HepG2 (cell line): ENCODE data around the gene GCC1. TPM values are rescaled to one million over a fixed set of nuclear protein-coding genes. Genes with fewer than 3 reads are reported as not detected.

Experiments
- BHLHE40 ChIP-seq: IDR thresholded peaks from 2 replicates; pipeline ENCODE4 v1.6.1; 2011; ENCODE audit warnings: low read length, improper control_type of control experiment
- EED ChIP-seq: sonication (generic); formaldehyde crosslinking; IDR thresholded peaks from 2 replicates; pipeline ENCODE4 v1.5.0; 2020; ENCODE audit warnings: mild to moderate bottlenecking, missing genetic modification reagents
- GPBP1L1 ChIP-seq: sonication (generic); formaldehyde crosslinking; IDR thresholded peaks from 2 replicates; pipeline ENCODE4 v1.5.0; 2020; ENCODE audit warnings: mild to moderate bottlenecking, missing genetic modification reagents
- MAFG ChIP-seq: sonication (generic); formaldehyde crosslinking; IDR thresholded peaks from 2 replicates; pipeline ENCODE4 v1.5.1; 2020; ENCODE audit warnings: mild to moderate bottlenecking, missing genetic modification reagents
- MEIS2 ChIP-seq: sonication (generic); formaldehyde crosslinking; IDR thresholded peaks from 2 replicates; pipeline ENCODE4 v1.9.0; 2021; ENCODE audit warnings: mild to moderate bottlenecking, missing genetic modification reagents
- PAXIP1 ChIP-seq: sonication (generic); formaldehyde crosslinking; conservative IDR thresholded peaks from 2 replicates; pipeline ENCODE4 v1.4.0; 2020; ENCODE audit warnings: mild to moderate bottlenecking, missing genetic modification reagents, moderate library complexity
- PRPF4 ChIP-seq: fragments of 200-400 bp; formaldehyde crosslinking; IDR thresholded peaks from 2 replicates; pipeline ENCODE4 v1.6.1; 2016; ENCODE audit warnings: low read length, low read depth; ENCODE audit not compliant: poor library complexity, severe bottlenecking
- RBM22 ChIP-seq: fragments of 200-400 bp; formaldehyde crosslinking; optimal IDR thresholded peaks from 2 replicates; pipeline ENCODE3; 2017; ENCODE audit warnings: mild to moderate bottlenecking, low read length, moderate library complexity
- TCF7L2 ChIP-seq: IDR thresholded peaks from 2 replicates; pipeline ENCODE4 v1.6.1; 2011; ENCODE audit warnings: mild to moderate bottlenecking, low read depth, low read length, moderate library complexity
- ZBTB21 ChIP-seq: sonication (generic); formaldehyde crosslinking; IDR thresholded peaks from 2 replicates; pipeline ENCODE4 v1.4.0; 2020; ENCODE audit warnings: missing genetic modification reagents
- ZBTB37 ChIP-seq: sonication (generic); formaldehyde crosslinking; IDR thresholded peaks from 2 replicates; pipeline ENCODE4 v1.4.0; 2020; ENCODE audit warnings: mild to moderate bottlenecking, missing genetic modification reagents
- ZBTB38 ChIP-seq: sonication (generic); formaldehyde crosslinking; IDR thresholded peaks from 2 replicates; pipeline ENCODE4 v1.5.1; 2020; ENCODE audit warnings: mild to moderate bottlenecking, missing genetic modification reagents
- ZMAT5 ChIP-seq: sonication (generic); formaldehyde crosslinking; IDR thresholded peaks from 2 replicates; pipeline ENCODE4 v1.5.0; 2020; ENCODE audit warnings: mild to moderate bottlenecking, low read depth, missing genetic modification reagents, borderline replicate concordance
- ZNF260 ChIP-seq: sonication (generic); formaldehyde crosslinking; IDR thresholded peaks from 2 replicates; pipeline ENCODE4 v1.4.0; 2020; ENCODE audit warnings: missing genetic modification reagents, low read depth, mild to moderate bottlenecking, borderline replicate concordance
- ZNF556 ChIP-seq: sonication (generic); formaldehyde crosslinking; IDR thresholded peaks from 2 replicates; pipeline ENCODE4 v1.4.0; 2020; ENCODE audit warnings: mild to moderate bottlenecking, missing genetic modification reagents, borderline replicate concordance
- ZNF580 ChIP-seq: IDR thresholded peaks from 2 replicates; pipeline ENCODE4 v1.6.1; 2016; ENCODE audit warnings: low read depth, borderline replicate concordance
- ZNF589 ChIP-seq: sonication (generic); formaldehyde crosslinking; conservative IDR thresholded peaks from 2 replicates; pipeline ENCODE4 v1.8.0; 2022; ENCODE audit warnings: mild to moderate bottlenecking, moderate library complexity, missing genetic modification reagents
- ZNF713 ChIP-seq: sonication (generic); formaldehyde crosslinking; IDR thresholded peaks from 2 replicates; pipeline ENCODE4 v1.4.0; 2020; ENCODE audit warnings: mild to moderate bottlenecking, missing genetic modification reagents
- ZNF761 ChIP-seq: sonication (generic); formaldehyde crosslinking; conservative IDR thresholded peaks from 2 replicates; pipeline ENCODE4 v1.4.0; 2020; ENCODE audit warnings: mild to moderate bottlenecking, missing genetic modification reagents
- ZNF788 ChIP-seq: sonication (generic); formaldehyde crosslinking; IDR thresholded peaks from 2 replicates; pipeline ENCODE4 v1.5.0; 2020; ENCODE audit warnings: mild to moderate bottlenecking, missing genetic modification reagents, borderline replicate concordance
- ZNF816 ChIP-seq: sonication (generic); formaldehyde crosslinking; IDR thresholded peaks from 2 replicates; pipeline ENCODE4 v1.8.0; 2022; ENCODE audit warnings: missing genetic modification reagents, mild to moderate bottlenecking, borderline replicate concordance
- ZZZ3 ChIP-seq: sonication (generic); formaldehyde crosslinking; IDR thresholded peaks from 2 replicates; pipeline ENCODE4 v1.4.0; 2020; ENCODE audit warnings: missing genetic modification reagents, mild to moderate bottlenecking, borderline replicate concordance
- polyA plus RNA-seq, 8 experiments: library from polyadenylated mRNA; depleted of rRNA in 3 of 8; stranded (reverse) in 7 of 8; unstranded in 1 of 8; fragments of >200 nt; fragmentation: Illumina TruSeq in 4 of 8; extraction: Trizol in 4 of 8; gene quantifications; 2 replicates each; pipeline versions ENCODE4 v1.2.1 to v1.2.3, GENCODE V29; 2011 to 2016; ENCODE audit warnings: low read depth in 4 of 8, missing spikeins in 1 of 8, mixed read lengths in 1 of 8; ENCODE audit not compliant: insufficient read depth in 1 of 8
- total RNA-seq, 5 experiments: library from RNA; depleted of rRNA; stranded (reverse); fragments of >200 nt; fragmentation: Illumina TruSeq; extraction: Trizol; gene quantifications; 2 replicates each; pipeline ENCODE4 v1.2.3, GENCODE V29; 2016; ENCODE audit warnings: low read depth in 1 of 5

GCC1 gene
- total and polyA plus RNA-seq, 2 of the 13 experiments (the other 11 are each of a cell fraction or from before 2014, with no cell fraction given): 2.5 to 15.3 TPM

GRCh38 chr7:127585044-127585953 is at the start of gene GCC1 (continued):
- 0 out of 2 replicates have a peak, but pooled peaks have one; percentile 27 for TF ChIP-seq ZNF580 (CRISPR knock-in tag)
- TF ChIP-seq ZNF816: peak; percentile 72
- TF ChIP-seq MEIS2 (CRISPR knock-in tag): peak; percentile 19; the same call in 1 of the 2 replicates
- no peak for TF ChIP-seq ZNF260 (CRISPR knock-in tag)
- no peak for TF ChIP-seq EED (CRISPR knock-in tag)
- TF ChIP-seq ZZZ3 (CRISPR knock-in tag): 0 out of 2 replicates have a peak, but pooled peaks have one; percentile 54
- no peak for TF ChIP-seq ZBTB37 (CRISPR knock-in tag)
- no peak for TF ChIP-seq GPBP1L1
- TF ChIP-seq TCF7L2: no peak
- TF ChIP-seq PRPF4: peak; percentile 35
- TF ChIP-seq ZMAT5 (CRISPR knock-in tag): no peak
- no peak for TF ChIP-seq ZBTB21 (CRISPR knock-in tag)
- TF ChIP-seq ZNF556 (CRISPR knock-in tag): peak; percentile 76; the same call in 1 of the 2 replicates
- peak; percentile 80 for TF ChIP-seq ZNF788 (CRISPR knock-in tag)
- TF ChIP-seq PAXIP1 (CRISPR knock-in tag): no peak
- TF ChIP-seq ZNF761 (CRISPR knock-in tag): no peak
- TF ChIP-seq BHLHE40: no peak
- 0 out of 2 replicates have a peak, but pooled peaks have one; percentile 77 for TF ChIP-seq ZNF713 (CRISPR knock-in tag)
- no peak for TF ChIP-seq MAFG (CRISPR knock-in tag)
- no peak for TF ChIP-seq RBM22
- no peak for TF ChIP-seq ZNF589 (CRISPR knock-in tag)
- TF ChIP-seq ZBTB38: peak; percentile 99
